DLD1 (cell line): ENCODE results near the gene CTBP2.

Experiments
- in situ Hi-C: cut with HindIII; loops from 2 replicates; pipeline ENCODE4 v1.10.0; 2017; ENCODE audit warnings: low sequenced_read_pairs

CTBP2 gene

DNA sequence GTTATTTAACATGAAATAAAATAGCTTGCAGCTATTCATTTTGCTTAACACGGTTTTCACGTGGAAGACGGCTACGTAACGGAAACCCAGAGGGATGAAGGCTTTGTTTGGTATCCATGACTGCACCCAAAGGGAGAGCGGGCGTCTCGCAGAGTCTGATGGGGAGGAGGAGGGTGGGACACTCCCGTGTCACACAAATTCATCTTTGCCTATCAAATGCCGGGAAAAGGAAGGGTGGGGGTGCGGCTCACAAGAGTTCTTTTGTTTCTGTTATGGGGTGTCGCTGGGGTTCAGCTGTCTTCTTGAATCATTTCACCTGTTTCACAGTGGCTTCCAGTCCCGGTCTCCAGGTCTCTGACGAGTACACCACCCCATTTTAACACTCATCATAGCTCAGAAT lies 110.0 kb downstream of the CTBP2 start:
- in situ Hi-C loops, result no loop called here

GRCh38 chr10:125049216-125049881 lies 111.0 kb downstream of the CTBP2 start:
- in situ Hi-C loops, result no loop called here

DNA sequence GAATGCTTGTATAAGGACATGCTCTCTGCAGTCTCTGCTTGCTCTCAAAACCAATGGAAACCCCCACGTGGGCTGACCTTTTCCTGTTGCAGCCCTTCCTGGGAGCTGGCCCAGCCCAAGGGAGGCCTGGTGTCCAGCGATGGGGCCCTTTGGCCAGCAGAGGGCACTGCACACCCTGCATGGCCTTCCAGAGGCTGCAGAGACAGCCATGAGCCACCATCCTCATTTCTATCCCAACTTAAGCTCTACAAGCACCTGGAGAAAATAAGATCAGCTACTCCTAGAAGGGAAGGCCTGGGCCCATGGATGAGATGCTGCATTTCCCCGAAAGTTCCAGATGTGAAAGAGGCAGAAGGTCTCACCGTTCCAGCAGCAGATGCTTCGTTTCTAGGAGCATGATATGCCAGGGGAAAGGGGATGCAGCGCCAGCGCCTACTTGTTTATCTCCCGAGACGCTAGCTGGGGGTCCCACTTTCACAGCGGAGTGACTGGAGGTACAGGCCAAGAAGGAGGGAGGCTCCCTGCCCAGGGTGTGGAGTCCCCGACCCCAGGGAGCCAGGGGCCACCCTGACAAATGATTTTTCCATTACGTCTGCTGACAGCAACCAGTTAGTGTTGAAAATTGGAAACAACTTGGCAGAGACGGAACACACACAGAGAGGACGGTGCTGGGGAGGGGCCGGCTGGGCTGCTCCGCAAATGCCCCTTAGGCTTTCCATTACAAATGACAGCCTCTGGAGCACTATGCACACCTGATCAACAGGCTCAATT lies 112.1 kb downstream of the CTBP2 start:
- in situ Hi-C loops, result no loop called here

- in situ Hi-C loops, result no loop called here
These were observed 116.3 kb downstream of the CTBP2 start for GRCh38 chr10:125043841-125044658.

DNA sequence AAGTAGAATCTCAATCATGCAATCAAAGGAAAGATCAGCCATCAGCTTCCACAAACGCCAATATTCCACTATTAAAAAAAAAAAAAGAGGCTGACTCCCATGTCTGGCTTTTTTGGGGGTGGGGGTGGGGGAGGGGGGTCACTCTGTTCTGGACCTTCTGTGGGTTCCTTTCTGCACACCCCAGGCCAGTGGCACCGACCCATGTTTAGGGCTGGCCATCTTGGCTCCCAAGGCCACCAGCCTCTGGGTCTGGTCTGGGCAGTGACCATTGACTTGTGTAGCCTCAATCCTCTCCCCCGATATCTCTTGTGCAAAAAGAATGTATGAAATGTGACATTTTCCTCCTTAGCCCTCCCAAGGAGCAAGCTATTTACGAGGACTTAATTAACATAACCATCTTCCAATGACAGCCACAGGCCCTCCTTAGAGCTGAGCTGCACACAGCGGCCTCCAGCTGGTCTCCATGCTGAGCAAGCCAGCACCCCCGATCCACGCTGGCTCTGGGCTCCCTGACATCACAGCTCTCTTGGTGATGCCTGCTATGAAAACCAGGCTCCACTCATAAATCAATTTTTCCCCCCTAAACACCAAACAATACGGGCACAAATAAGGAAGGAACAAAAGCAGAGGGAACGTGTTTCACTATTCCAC lies 118.4 kb downstream of the CTBP2 start:
- in situ Hi-C loops, result no loop called here

- in situ Hi-C loops, result no loop called here
These were observed 121.0 kb downstream of the CTBP2 start for GRCh38 chr10:125039354-125039769.

- in situ Hi-C loops, result no loop called here
These were observed 121.7 kb downstream of the CTBP2 start for GRCh38 chr10:125038637-125039036.

- in situ Hi-C loops, result no loop called here
These were observed 123.1 kb downstream of the CTBP2 start for GRCh38 chr10:125037145-125037877.

DNA sequence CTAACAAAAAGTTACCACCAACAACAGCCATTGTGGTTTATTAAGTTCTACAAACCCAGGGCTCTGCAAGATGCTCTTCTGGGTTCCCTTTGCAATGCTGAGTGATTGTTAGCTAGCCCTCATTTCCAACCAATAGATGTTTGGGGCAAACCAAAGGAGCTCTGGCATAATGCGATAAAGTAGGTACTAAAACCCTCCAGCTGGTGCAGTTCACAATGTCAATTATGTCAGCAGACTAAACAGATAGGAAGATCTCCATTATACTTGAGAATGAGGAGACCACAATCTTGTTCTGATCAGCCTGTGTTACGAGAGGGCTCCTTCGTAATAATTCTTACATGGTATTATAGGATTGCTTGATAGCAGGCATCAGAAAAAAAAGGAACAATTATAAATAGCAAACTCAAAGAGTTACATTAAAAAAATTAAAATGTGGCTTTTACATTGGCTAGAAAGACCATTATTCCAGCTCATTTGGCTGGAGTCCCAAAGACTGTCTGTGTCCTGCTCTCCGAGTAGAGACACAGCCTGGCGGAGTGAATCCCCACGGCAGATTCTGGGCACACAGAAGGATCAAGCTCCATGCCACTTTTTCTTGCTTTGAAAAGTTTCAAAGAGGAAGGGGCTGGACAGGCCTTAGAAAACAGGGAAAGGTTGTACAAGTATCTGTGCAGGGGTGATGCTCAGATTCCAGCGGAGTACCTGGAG lies 124.6 kb downstream of the CTBP2 start:
- in situ Hi-C loops, result no loop called here

DNA sequence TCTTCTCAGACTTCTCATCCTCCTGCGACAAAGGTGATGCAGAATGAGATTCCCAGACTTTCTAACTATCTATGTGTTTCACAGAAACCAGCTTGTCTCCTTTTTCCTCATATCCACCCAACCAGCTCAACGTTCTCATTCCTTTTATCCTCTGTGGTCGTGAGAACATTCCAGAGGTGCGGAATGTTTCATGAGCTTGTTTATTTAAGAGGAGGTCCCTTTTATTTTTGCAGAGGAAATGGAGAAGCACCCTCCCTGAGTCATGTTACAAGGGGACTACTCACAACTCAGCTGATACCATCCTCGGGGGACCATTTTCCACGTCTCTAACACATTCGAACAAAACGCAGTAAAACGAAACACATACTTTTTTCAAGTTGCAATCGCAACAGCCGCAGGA lies 125.2 kb downstream of the CTBP2 start:
- in situ Hi-C loops, result no loop called here

- in situ Hi-C loops, result no loop called here
These were observed 125.7 kb downstream of the CTBP2 start for GRCh38 chr10:125034675-125035074.

- in situ Hi-C loops, result no loop called here
These were observed 127.0 kb downstream of the CTBP2 start for GRCh38 chr10:125033146-125033924.

GRCh38 chr10:125032474-125033020 lies 127.8 kb downstream of the CTBP2 start:
- in situ Hi-C loops, result no loop called here

DNA sequence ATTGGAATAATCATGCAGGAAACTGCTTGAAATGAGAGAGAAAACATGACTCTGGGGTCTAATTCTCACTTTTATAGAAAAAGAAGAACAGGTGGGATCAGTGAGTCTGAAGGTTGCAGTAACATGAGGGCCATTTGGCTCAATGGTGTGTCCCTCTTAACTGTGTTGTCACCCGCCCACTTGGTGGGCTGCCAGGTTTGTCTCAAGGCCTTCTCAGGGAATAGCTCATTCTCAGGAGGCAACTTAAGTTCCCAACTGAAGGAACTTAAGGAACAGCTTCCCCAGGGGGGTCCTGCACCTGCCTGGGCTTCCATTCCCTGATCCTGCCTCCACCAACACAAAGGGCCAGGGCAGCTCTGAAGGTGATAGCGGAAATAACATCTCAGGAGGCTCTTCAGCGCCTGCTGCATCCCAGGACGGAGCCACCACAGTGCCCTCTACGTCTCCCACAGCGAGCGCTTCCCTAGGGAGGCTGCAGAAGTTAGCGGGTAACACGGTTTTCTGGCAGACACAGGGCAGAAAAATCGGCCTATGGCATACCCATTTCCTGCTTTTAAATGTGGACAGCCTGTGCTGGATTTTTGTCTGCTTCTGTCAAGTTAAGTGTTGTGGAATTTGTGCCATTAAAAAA lies 129.7 kb downstream of the CTBP2 start:
- in situ Hi-C loops, result no loop called here

DNA sequence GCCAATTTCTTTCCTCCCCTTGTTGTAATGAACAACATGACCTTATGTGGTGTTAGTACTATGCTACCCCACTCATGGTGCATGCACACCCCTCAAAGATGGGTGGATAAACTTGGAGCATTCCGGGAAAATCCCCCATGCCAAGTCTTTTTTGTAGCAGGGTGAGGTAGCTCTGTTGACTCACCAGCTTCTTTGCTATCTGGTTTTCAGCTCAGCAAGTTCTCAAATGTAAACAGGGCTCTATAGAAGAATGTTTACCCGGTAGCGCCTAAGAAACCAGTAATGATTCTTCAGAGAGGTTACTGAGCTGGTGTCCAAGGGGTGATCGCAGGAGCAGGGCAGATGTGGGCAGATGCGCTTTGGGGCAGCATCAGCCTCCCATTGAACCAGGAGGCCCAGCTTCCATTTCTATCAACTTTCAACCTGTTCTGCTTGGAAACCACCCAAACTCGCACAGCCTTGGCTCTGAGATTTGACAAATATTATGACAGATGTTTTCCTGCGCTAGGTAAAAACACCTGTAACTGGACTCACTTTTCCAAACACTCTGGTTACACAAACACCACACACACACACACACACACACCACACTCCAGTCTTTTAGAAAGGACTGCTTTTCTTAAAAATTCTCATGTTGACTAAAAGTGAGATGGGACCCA lies 130.7 kb downstream of the CTBP2 start:
- in situ Hi-C loops, result no loop called here

DNA sequence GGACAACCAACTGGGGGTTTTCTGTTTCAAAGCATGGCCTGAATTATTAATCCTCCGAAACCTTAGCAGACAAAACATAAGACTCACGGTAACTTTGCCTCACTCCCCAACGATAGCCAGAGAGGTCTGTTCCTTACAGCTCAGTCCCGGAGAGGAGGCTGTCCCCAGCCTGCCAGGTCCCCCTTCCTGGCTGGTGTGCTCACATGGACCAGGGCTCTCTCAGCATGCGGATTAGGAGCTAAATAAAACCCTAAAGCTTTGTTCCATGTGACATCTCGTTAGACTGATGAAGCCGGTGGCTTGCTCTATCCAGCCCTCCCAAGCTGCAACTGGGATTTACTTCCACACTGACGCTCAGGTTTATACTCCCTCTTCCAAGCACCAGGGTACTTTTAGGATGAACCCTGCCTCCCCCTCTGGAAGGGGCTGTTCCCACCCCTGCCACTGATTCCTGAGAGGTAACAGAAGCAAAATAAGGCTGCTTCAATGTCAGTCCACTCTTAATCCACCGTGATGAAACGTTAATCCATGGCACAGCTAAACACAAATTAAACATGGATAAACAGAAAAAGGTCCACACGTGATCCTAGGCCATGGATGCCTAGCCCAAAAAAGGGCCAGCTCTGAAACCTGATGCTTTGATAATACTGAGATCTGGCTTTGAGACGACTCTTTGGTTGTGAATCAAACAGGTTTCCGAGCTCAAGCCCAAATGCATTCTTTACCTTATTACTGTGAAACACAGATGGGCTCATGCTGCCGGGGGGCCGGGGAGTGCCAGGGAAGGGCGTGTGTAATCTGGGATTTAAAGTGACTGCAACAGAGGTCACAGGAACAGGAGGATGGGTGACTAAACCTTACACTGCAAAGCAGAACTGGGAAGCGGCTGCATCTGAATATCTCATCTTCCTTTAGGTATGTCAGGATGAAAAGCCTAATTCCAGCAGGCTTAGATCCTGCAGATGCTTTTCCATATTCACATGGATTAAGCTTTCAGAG lies 132.2 kb downstream of the CTBP2 start:
- in situ Hi-C loops, result no loop called here
